RWPE1 (cell line): ENCODE data around the gene ANKDD1B.

Source experiments
- CTCF ChIA-PET: fragments of 350-600 bp; sonication (Branson Sonifier 250); formaldehyde crosslinking; extraction: SDS; loops from one replicate; lab custom pipeline; 2021; lab: Yijun Ruan, JAX
- POLR2A ChIA-PET: fragments of 400-600 bp; formaldehyde crosslinking; extraction: SDS; loops from one replicate; lab custom pipeline; 2020; ENCODE audit warnings: antibody characterized with exemption; ENCODE audit not compliant: low non-redundant PET; lab: Yijun Ruan, JAX
- DNase-seq: peaks from one replicate; pipeline ENCODE4 v3.0.0; 2012; ENCODE audit warnings: low spot score
- H3K27ac ChIP-seq: fragments of 450-650 bp; 2 replicates; pipeline ENCODE4 v1.5.1; 2017
- CTCF ChIP-seq: fragments of 450-650 bp; conservative IDR thresholded peaks from 2 replicates; pipeline ENCODE4 v1.5.1; 2017; ENCODE audit warnings: low read depth, mild to moderate bottlenecking

Gene ANKDD1B

GRCh38 chr5:75701856-75702255, 90.6 kb downstream of the ANKDD1B start:
- no peak for DNase-seq
- no peak for TF ChIP-seq CTCF
- POLR2A ChIA-PET, result no interaction called here
- H3K27ac ChIP-seq, result no peak overlapping the region
- CTCF ChIA-PET, result no interaction called here

DNA sequence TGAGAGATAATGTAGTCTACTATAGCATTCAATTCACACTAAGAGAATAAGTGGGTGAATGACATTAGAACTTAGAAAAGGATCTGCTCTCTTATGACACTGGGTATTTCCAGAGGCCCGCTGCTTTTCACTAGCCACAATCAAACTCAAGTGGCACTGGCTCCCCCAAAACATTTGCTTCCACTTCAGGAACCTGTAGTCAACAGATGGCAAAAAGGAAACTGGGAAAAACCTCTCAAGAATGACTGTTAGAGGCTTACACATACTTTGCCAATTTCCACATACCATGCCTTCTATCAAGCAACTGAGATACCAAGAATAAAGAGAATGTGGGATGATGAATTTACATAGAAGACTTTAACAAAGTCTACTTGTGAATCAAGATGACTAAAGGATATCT, 94.8 kb downstream of the ANKDD1B start:
- H3K27ac ChIP-seq, result no peak overlapping the region
- DNase-seq, result no peak
- CTCF ChIA-PET, result no interaction called here
- TF ChIP-seq CTCF, result no peak
- POLR2A ChIA-PET, result no interaction called here

DNA sequence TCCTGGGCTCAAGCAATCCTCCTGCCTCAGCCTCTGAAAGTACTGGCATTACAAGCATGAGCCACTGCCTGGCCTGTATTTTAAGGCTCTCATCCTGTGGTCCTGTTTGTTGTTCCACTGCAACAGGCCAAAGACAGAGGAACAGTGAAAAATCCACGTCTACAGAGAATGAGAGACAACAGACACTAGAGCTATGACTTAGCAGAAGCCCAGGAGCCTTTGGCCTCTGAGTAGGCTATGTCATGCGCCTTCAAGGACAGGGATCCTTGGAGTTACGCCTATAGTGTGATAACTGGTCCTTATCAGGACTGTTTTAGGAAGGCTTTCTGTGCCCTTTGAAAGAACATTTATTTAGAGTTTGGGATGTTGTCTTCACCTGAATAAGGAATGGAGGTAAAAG, 95.5 kb downstream of the ANKDD1B start:
- CTCF ChIA-PET, result interaction anchor here (0.6 kb wide), 1 partner anchor 1119 kb away, joined by 3 read pairs; no protein-coding TSS in a partner anchor
- POLR2A ChIA-PET, result no interaction called here
- DNase-seq, result no peak

GRCh38 chr5:75707911-75708509, 96.8 kb downstream of the ANKDD1B start:
- ChIA-PET CTCF (interaction anchor here (0.6 kb wide), 2 partner anchors 44 to 1069 kb away, joined by 3 read pairs; no protein-coding TSS in a partner anchor), POLR2A (no interaction called here)

More for the DNA sequence above, 95.5 kb downstream of the ANKDD1B start:
- H3K27ac ChIP-seq, result no peak overlapping the region
- no peak for TF ChIP-seq CTCF

DNA sequence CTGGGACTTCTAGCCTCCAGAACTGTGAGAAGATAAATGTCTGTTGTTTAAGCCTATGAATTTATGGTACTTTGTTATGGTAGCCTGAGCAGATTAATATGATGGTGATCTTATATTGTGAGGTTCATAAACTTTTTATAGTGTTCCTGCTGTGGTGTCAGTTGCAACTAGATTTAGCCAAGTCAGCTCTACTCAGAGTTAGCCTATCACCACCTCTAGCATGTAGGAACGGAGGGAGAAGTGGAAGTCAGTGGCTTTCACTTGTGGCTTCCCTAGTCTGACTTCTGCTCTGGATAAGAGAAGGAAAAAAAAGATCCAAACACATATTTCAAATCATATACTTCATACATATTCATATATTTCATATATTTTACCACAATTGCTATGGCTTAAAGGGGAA, 99.4 kb downstream of the ANKDD1B start:
- POLR2A ChIA-PET, result no interaction called here
- TF ChIP-seq CTCF, result no peak
- CTCF ChIA-PET, result interaction anchor here (0.7 kb wide), 1 partner anchor 1443 kb away, joined by 4 read pairs; no protein-coding TSS in a partner anchor
- H3K27ac ChIP-seq, result no peak overlapping the region
- DNase-seq, result no peak

More at GRCh38 chr5:75707911-75708509, 96.8 kb downstream of the ANKDD1B start:
- no peak overlapping the region for H3K27ac ChIP-seq
- DNase-seq, result no peak
- TF ChIP-seq CTCF, result no peak

GRCh38 chr5:75711151-75711550, 99.9 kb downstream of the ANKDD1B start:
- H3K27ac ChIP-seq, result no peak overlapping the region
- no peak for DNase-seq
- no peak for TF ChIP-seq CTCF
- CTCF ChIA-PET, result no interaction called here
- POLR2A ChIA-PET, result interaction anchor here (0.7 kb wide), 1 partner anchor 26 kb away, joined by 4 read pairs; no protein-coding TSS in a partner anchor
